Naive thymus-derived CD4-positive, alpha-beta T cell (primary cell): ENCODE results near the gene BRI3BP. TPM values are rescaled to one million over a fixed set of nuclear protein-coding genes. Genes with fewer than 3 reads are reported as not detected.

ENCODE experiments used
- ATAC-seq: fragments of 150-1000 bp; cut with Tn5 transposase; 2 replicates; pipeline ENCODE4 v1.10.0; 2021; ENCODE audit warnings: mild to moderate bottlenecking, moderate library complexity
- CTCF ChIA-PET: fragments of 350-600 bp; sonication (Branson Sonifier 250); formaldehyde crosslinking; loops from one replicate; lab custom pipeline; 2021; ENCODE audit warnings: antibody characterized with exemption; lab: Charles Lee
- POLR2A ChIA-PET: fragments of 350-600 bp; sonication (Branson Sonifier 250); formaldehyde crosslinking; loops from one replicate; lab custom pipeline; 2021; ENCODE audit warnings: antibody characterized with exemption, inconsistent platforms; lab: Charles Lee
- DNase-seq, 9 donors: peaks; one replicate each; pipeline versions ENCODE4 v3.0.0 to v3.0.0-alpha.2; 2020 to 2022; ENCODE audit warnings: mixed read lengths in 1 of 9
- H3K27ac ChIP-seq: one replicate; pipeline ENCODE4 v1.7.0; 2013; ENCODE audit warnings: mild to moderate bottlenecking, low read depth, low read length, moderate library complexity
- H3K27me3 ChIP-seq, 2 donors: one replicate each; pipeline ENCODE4 v1.7.0; 2013; ENCODE audit warnings: low read length in 2 of 2, mild to moderate bottlenecking in 2 of 2, moderate library complexity in 2 of 2; ENCODE audit not compliant: control insufficient read depth in 2 of 2, insufficient read depth in 2 of 2
- H3K36me3 ChIP-seq, 3 experiments: 1 replicate in 2 of 3; 2 replicates in 1 of 3; pipeline ENCODE4 v1.7.0; 2013; ENCODE audit warnings: low read length in 3 of 3, mild to moderate bottlenecking in 3 of 3, moderate library complexity in 1 of 3; ENCODE audit not compliant: insufficient read depth in 3 of 3, control insufficient read depth in 2 of 3
- H3K4me1 ChIP-seq, 2 donors: one replicate each; pipeline ENCODE4 v1.7.0; 2013; ENCODE audit warnings: low read length in 2 of 2, mild to moderate bottlenecking in 2 of 2, moderate library complexity in 1 of 2; ENCODE audit not compliant: control insufficient read depth in 2 of 2, insufficient read depth in 2 of 2
- H3K4me3 ChIP-seq: 2 replicates; pipeline ENCODE4 v1.7.0; 2013; ENCODE audit warnings: mild to moderate bottlenecking, low read length
- H3K9me3 ChIP-seq, 3 experiments: 1 replicate in 2 of 3; 2 replicates in 1 of 3; pipeline ENCODE4 v1.7.0; 2013; ENCODE audit warnings: low read length in 3 of 3; ENCODE audit not compliant: control insufficient read depth in 2 of 3
- H3K27ac Mint-ChIP-seq, 9 donors: one replicate each; pipeline ENCODE4 v1.8.0; 2020 to 2022; ENCODE audit warnings: mixed read lengths in 9 of 9, mild to moderate bottlenecking in 8 of 9, moderate library complexity in 5 of 9, inconsistent platforms in 2 of 9
- H3K27me3 Mint-ChIP-seq, 5 donors: one replicate each; pipeline ENCODE4 v1.8.0; 2021 to 2022; ENCODE audit warnings: mixed read lengths in 5 of 5, mild to moderate bottlenecking in 1 of 5
- H3K36me3 Mint-ChIP-seq, 5 donors: one replicate each; pipeline ENCODE4 v1.8.0; 2020 to 2022; ENCODE audit warnings: mixed read lengths in 5 of 5, mild to moderate bottlenecking in 3 of 5, inconsistent platforms in 1 of 5
- H3K4me1 Mint-ChIP-seq, 7 donors: one replicate each; pipeline ENCODE4 v1.8.0; 2020 to 2022; ENCODE audit warnings: mixed read lengths in 7 of 7, mild to moderate bottlenecking in 3 of 7, inconsistent platforms in 1 of 7
- H3K4me3 Mint-ChIP-seq, 10 donors: one replicate each; pipeline ENCODE4 v1.8.0; 2020 to 2022; ENCODE audit warnings: mild to moderate bottlenecking in 10 of 10, mixed read lengths in 10 of 10, moderate library complexity in 6 of 10, inconsistent platforms in 2 of 10
- H3K9me3 Mint-ChIP-seq, 11 donors: one replicate each; pipeline ENCODE4 v1.8.0; 2020 to 2022; ENCODE audit warnings: mixed read lengths in 11 of 11, mild to moderate bottlenecking in 4 of 11, inconsistent platforms in 1 of 11, moderate library complexity in 1 of 11
- intact Hi-C, 2 donors: fragments of 100-400 bp; cut with micrococcal nuclease; formaldehyde crosslinking; loops; one replicate each; pipeline ENCODE4 v1.15.1; 2023
- polyA plus RNA-seq, 2 donors: library from polyadenylated mRNA; unstranded; fragments of 300-500 nt; fragmentation: Illumina TruSeq; gene quantifications; one replicate each; pipeline ENCODE4 v1.2.3, GENCODE V29; 2021
- total RNA-seq, 6 experiments: library from RNA in 5 of 6; stranded (reverse) in 5 of 6; gene quantifications; 1 replicate in 5 of 6; 2 replicates in 1 of 6; pipeline ENCODE4 v1.2.3 and lab custom pipeline; 2021 to 2026

BRI3BP gene
- total and polyA plus RNA-seq, 7 experiments from 2014 or later: 2.7 to 19.8 (median 5.8) TPM

- ChIA-PET POLR2A (no interaction called here), CTCF (interaction anchor here (0.6 kb wide), 1 partner anchor 960 kb away, joined by 3 read pairs; no protein-coding TSS in a partner anchor)
- Mint-ChIP-seq H3K27me3 (no peaks in the 10 kb centered on the region), H3K9me3 (no peaks in the 10 kb centered on the region), H3K36me3 (peaks cover 0 to 3% (median 0%) of the 10 kb centered on the region in 5 donors), H3K27ac (no peak overlapping the region), H3K4me3 (no peak overlapping the region), H3K4me1 (peaks cover 17 to 36% (median 26%) of the 10 kb centered on the region in 7 donors)
- no peak for DNase-seq
- Histone ChIP-seq H3K27me3 (no peaks in the 10 kb centered on the region), H3K27ac (no peak overlapping the region), H3K4me3 (no peak overlapping the region), H3K36me3 (no peaks in the 10 kb centered on the region), H3K4me1 (peaks cover 0 to 10% of the 10 kb centered on the region in 2 donors), H3K9me3 (no peaks in the 10 kb centered on the region)
- ATAC-seq: no peak
- intact Hi-C loops: no loop called here
These were observed 5.3 kb downstream of the BRI3BP start for GRCh38 chr12:124998705-124999104.

- CTCF ChIA-PET: no interaction called here
- POLR2A ChIA-PET: no interaction called here
- H3K36me3 ChIP-seq: no peaks in the 10 kb centered on the region
- H3K4me3 ChIP-seq: no peak overlapping the region
- H3K4me3 Mint-ChIP-seq: no peak overlapping the region
- no peaks in the 10 kb centered on the region for H3K9me3 Mint-ChIP-seq
- peaks cover 3 to 17% (median 9%) of the 10 kb centered on the region in 7 donors for H3K4me1 Mint-ChIP-seq
- intact Hi-C loops: no loop called here
- H3K9me3 ChIP-seq: no peaks in the 10 kb centered on the region
- DNase-seq (no peak), ATAC-seq (no peak)
- H3K36me3 Mint-ChIP-seq: peaks cover 0 to 5% (median 0%) of the 10 kb centered on the region in 5 donors
- H3K4me1 ChIP-seq: no peaks in the 10 kb centered on the region
- no peaks in the 10 kb centered on the region for H3K27me3 Mint-ChIP-seq
- H3K27me3 ChIP-seq: no peaks in the 10 kb centered on the region
- H3K27ac Mint-ChIP-seq: peak overlapping the region in 1 of 9 donors; percentile 12
- no peak overlapping the region for H3K27ac ChIP-seq
These were observed 8.2 kb downstream of the BRI3BP start for GRCh38 chr12:125001636-125002035.

DNA sequence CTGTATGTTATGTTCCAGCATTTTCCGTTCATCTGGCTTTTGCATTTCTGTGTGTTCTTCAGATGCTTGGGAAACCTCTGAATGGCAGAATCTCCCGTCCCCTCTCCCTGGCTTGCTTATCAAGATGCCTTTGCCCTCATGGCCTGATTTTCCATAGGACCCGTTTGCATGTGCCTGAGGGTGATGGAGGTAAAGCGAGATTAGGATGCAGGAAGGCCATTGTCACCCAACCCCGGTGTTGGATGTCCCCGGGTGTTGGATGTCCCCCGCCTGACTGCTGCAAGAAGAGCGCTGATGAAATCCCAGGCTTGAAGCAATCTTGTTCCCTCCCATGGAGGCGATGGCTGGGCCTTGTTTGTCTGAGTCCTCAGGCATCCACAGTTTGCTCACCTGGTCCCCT is 9.6 kb downstream of the BRI3BP start:
- no peak overlapping the region for H3K4me3 ChIP-seq
- Mint-ChIP-seq H3K4me1 (peaks cover 6 to 17% (median 11%) of the 10 kb centered on the region in 7 donors), H3K4me3 (no peak overlapping the region), H3K27me3 (no peaks in the 10 kb centered on the region), H3K9me3 (no peaks in the 10 kb centered on the region), H3K27ac (peak overlapping the region in 1 of 9 donors; percentile 62), H3K36me3 (peaks cover 0 to 8% (median 5%) of the 10 kb centered on the region in 5 donors)
- no peak for ATAC-seq
- H3K27me3 ChIP-seq: no peaks in the 10 kb centered on the region
- H3K9me3 ChIP-seq: no peaks in the 10 kb centered on the region
- H3K36me3 ChIP-seq: peaks cover 0 to 3% (median 0%) of the 10 kb centered on the region in 3 experiments
- ChIA-PET CTCF (no interaction called here), POLR2A (no interaction called here)
- H3K4me1 ChIP-seq: no peaks in the 10 kb centered on the region
- DNase-seq: no peak
- intact Hi-C loops: no loop called here
- no peak overlapping the region for H3K27ac ChIP-seq

GRCh38 chr12:125004621-125005020 is 11.2 kb downstream of the BRI3BP start:
- Histone ChIP-seq H3K9me3 (no peaks in the 10 kb centered on the region), H3K4me3 (no peak overlapping the region), H3K4me1 (no peaks in the 10 kb centered on the region), H3K27me3 (no peaks in the 10 kb centered on the region), H3K36me3 (peaks cover 0 to 3% (median 0%) of the 10 kb centered on the region in 3 experiments), H3K27ac (no peak overlapping the region)
- intact Hi-C loops: no loop called here
- H3K4me3 Mint-ChIP-seq: no peak overlapping the region
- no peak for ATAC-seq
- H3K27ac Mint-ChIP-seq: no peak overlapping the region
- H3K27me3 Mint-ChIP-seq: no peaks in the 10 kb centered on the region
- H3K36me3 Mint-ChIP-seq: peaks cover 0 to 14% (median 2%) of the 10 kb centered on the region in 5 donors
- no peaks in the 10 kb centered on the region for H3K9me3 Mint-ChIP-seq
- ChIA-PET CTCF (no interaction called here), POLR2A (interaction anchor here (0.7 kb wide), 1 partner anchor 16 kb away, joined by 3 read pairs; the partner anchor contains the start of gene DHX37)
- peaks cover 3 to 13% (median 7%) of the 10 kb centered on the region in 7 donors for H3K4me1 Mint-ChIP-seq
- DNase-seq: no peak

GRCh38 chr12:125005652-125006051 is 12.2 kb downstream of the BRI3BP start:
- DNase-seq (no peak), ATAC-seq (no peak)
- intact Hi-C loops: no loop called here
- Histone ChIP-seq H3K36me3 (peaks cover 0 to 3% (median 0%) of the 10 kb centered on the region in 3 experiments), H3K4me1 (no peaks in the 10 kb centered on the region), H3K27me3 (no peaks in the 10 kb centered on the region), H3K27ac (no peak overlapping the region), H3K4me3 (no peak overlapping the region), H3K9me3 (no peaks in the 10 kb centered on the region)
- Mint-ChIP-seq H3K4me1 (peaks cover 3 to 10% (median 7%) of the 10 kb centered on the region in 7 donors), H3K36me3 (peaks cover 0 to 14% (median 3%) of the 10 kb centered on the region in 5 donors), H3K4me3 (no peak overlapping the region), H3K27me3 (no peaks in the 10 kb centered on the region), H3K27ac (no peak overlapping the region), H3K9me3 (no peaks in the 10 kb centered on the region)
- ChIA-PET POLR2A (no interaction called here), CTCF (no interaction called here)

DNA sequence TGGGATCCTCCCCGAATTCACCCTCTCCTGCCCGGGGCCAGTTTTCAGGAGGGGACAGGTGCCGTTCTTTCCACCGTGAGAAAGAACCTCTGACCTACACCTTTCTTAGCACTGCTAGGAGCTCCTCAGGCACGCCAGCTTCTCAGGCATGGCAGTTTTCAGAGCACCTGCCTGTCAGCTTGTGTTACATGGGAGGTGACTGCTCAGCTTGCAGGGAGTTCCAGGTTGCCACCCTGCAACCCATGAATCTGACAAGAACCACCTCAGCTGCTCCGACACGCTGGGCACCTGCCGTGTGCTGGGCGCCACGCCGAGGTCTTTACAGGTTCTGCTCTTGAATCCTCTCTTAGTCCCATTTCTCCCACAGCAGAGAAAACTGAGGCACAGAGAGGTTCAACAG is 12.9 kb downstream of the BRI3BP start:
- H3K27ac Mint-ChIP-seq: no peak overlapping the region

More for the DNA sequence above, 12.9 kb downstream of the BRI3BP start:
- ATAC-seq: no peak
- peaks cover 0 to 14% (median 3%) of the 10 kb centered on the region in 5 donors for H3K36me3 Mint-ChIP-seq
- H3K4me1 ChIP-seq: no peaks in the 10 kb centered on the region
- no peaks in the 10 kb centered on the region for H3K9me3 Mint-ChIP-seq
- H3K27me3 Mint-ChIP-seq: no peaks in the 10 kb centered on the region
- intact Hi-C loops: no loop called here
- POLR2A ChIA-PET: no interaction called here
- H3K4me1 Mint-ChIP-seq: peaks cover 3 to 9% (median 7%) of the 10 kb centered on the region in 7 donors
- no peaks in the 10 kb centered on the region for H3K9me3 ChIP-seq
- no peak overlapping the region for H3K4me3 ChIP-seq
- H3K27ac ChIP-seq: no peak overlapping the region
- CTCF ChIA-PET: interaction anchor here (0.7 kb wide), 1 partner anchor 96 kb away, joined by 3 read pairs; no protein-coding TSS in a partner anchor
- no peak overlapping the region for H3K4me3 Mint-ChIP-seq
- peaks cover 0 to 3% (median 0%) of the 10 kb centered on the region in 3 experiments for H3K36me3 ChIP-seq
- no peaks in the 10 kb centered on the region for H3K27me3 ChIP-seq
- DNase-seq: no peak
